GM19099 (cell line): ENCODE results near the gene MR1.

Source experiments
- POLR2A ChIP-seq: IDR thresholded peaks from 3 replicates; pipeline ENCODE4 v1.6.1; 2011; ENCODE audit warnings: low read depth; ENCODE audit not compliant: insufficient read length; ENCODE audit errors: extremely low read depth

Gene MR1

DNA sequence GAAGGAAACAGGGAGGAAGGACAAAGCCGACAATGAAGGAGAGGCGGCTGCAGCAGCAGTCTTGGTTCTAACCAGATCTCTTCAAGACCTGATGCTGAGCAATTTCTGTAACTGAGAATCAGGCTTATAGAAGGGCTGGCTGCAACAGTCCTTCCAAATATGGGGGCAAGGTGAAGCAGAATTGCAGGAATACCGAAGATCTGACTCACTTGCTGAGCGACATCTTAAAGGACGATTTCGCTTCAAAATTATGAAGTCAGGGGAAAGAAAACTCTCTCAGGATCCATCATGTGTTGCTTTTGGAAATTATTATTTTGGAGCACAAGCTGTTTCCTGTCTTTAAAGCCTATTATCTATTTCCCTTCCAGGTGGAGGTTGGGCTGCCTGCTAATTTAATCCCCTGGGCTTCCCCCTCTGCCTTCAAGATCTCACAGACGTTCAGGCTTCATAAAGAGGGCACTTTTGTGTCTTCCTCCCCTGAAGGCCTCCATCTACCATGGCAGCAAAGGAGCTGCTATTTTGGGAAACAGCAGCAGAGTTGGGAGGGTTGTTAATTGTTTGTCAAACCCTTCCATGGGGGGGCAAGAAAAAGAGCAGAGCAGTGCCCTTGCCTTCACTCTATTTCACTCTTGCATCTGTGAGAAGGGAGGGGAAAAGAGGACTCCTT is 43.9 kb downstream of the MR1 start:
- no peak for TF ChIP-seq POLR2A

- TF ChIP-seq POLR2A = no peak
Observed at GRCh38 chr1:181079382-181079781, 45.6 kb downstream of the MR1 start.

DNA sequence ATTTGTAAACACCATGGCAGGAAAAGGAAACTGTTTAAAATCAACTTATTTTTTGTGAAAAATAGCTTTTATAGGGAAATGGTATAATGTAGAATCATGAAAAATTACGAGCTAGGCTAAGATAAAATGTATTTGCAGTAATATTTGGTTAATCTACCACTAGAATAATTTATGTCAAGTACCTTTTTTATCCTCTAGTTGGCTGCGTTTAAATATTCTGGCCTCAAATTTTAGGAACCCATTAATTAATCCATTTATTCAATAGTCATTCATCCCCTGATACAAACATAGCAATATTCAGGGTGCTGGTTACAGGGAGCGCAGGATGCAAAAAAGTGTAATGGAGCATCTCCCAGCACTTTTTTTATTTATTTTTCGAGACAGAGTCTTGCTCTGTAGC is 46.1 kb downstream of the MR1 start:
- no peak for TF ChIP-seq POLR2A

DNA sequence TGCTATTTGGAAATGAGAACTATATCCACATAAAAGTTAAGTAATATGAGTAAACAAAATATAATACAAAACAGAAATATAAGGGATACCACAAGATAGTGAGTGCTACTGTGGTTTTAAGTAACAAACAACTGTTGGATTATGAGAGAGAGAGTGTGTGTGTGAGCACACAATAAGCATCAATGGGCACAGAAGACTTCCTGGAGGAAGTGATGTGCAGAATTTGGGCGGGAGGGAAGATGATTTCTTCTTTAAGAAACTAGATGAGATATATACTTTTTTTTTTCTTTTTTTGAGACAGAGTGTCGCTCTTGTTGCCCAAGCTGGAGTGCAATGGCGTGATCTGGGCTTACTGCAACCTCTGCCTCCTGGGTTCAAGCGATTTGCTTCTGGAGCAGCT is 46.8 kb downstream of the MR1 start:
- TF ChIP-seq POLR2A = no peak

GRCh38 chr1:181081395-181081794 is 47.6 kb downstream of the MR1 start:
- no peak for TF ChIP-seq POLR2A

DNA sequence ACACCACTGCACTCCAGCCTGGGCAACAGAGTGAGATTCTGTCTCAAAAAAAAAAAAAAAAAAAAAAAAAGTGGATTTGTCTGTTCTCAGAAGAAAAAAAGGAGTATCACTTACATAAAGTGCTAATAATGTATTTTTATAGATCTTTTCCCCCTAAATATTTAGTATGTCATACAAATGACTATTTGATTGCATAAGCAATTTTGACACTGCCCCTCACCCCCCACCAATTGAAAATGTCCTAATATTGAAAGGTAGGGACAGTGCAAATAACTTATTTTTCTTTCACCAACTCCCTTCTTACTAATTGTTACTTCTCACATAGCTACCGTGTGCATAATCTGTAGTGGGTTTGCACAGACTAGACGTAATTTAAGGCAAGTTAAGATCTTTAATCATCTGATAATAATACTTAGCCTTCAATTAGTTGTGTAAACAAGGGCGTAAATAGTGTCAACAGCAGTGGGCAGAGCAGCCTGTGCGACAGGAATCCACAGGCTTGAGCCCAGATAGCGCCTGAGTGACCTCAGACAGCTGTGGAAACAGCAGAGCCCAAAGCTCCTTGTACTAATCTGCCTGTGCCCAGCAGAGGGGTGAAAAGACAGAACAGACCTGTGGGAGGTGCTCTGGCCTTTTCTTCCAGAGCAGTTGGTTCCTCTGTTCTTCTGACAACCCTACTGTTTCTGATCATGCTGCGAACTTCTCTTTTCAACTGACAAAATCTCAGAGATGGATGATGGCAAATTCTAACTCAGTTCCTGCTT is 50.2 kb downstream of the MR1 start:
- TF ChIP-seq POLR2A = no peak

DNA sequence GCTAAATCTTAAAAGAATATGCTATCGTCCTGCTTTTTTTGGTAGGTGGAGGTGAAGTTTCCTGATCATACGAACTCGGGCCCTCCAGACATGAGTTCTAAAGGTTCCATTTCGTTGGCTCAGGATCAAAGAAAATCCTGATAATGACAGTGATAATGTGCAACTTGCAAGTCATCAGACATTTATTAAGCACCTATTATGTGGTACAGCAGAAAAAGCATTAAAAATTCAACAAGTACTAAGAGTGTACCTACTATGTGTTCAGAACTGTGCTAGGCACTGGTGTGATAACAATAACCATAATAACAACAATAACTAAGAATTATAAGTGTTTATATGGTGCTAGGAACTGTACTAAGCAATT is 50.8 kb downstream of the MR1 start:
- TF ChIP-seq POLR2A = no peak

GRCh38 chr1:181086091-181086490 is 52.3 kb downstream of the MR1 start:
- TF ChIP-seq POLR2A = no peak

- TF ChIP-seq POLR2A = no peak
Observed at GRCh38 chr1:181086926-181087325, 53.1 kb downstream of the MR1 start.

GRCh38 chr1:181087400-181087901 is 53.7 kb downstream of the MR1 start:
- no peak for TF ChIP-seq POLR2A

DNA sequence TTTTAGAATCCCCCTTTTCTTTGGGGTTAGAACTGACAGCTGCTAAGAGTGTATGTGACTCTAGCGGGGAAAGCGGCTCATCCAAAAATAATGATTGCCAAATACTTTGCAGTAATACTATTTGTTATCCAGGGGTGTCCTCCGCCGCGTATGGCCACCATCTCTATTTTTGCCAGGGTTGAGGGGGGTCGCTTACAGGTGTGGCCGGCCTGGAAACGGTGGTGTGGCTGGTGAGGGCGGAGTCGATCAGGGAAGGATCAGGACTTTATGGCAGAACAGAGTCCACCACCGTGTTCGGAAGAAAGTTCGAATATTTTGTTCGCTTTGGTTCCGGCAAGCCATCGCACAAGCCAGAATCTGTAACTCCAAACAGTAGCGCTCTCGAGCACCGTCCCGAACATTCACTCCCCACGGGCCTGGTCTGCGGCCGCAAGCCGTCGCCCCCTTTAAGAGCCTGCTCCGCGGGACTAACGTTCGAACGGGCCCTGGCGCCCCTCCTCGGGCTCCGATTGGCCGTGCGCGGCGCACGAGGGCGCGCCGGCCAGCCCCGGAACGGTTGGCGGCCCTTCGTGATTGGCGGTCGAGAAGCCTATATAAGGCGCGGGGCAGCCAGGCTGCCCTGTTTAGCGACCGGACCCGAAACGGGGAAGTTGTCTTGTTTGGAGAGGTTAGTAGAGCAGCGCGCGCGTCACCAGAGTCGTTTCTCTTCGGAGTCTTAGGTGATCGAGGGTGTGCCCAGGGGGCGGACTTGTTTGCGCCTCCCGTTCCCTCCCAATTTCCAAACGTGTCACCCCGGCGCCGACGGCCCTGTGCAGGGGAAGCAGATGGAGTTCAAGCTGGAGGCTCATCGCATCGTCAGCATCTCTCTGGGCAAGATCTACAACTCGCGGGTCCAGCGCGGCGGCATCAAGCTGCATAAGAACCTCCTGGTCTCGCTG is 54.6 kb downstream of the MR1 start, which contains the start of gene IER5:
TSS of gene IER5 (plus strand) at position 622 of the 938 bp plus-strand sequence. CDS start at position 825, 203 bp downstream.
- TF ChIP-seq POLR2A = peak; percentile 100

DNA sequence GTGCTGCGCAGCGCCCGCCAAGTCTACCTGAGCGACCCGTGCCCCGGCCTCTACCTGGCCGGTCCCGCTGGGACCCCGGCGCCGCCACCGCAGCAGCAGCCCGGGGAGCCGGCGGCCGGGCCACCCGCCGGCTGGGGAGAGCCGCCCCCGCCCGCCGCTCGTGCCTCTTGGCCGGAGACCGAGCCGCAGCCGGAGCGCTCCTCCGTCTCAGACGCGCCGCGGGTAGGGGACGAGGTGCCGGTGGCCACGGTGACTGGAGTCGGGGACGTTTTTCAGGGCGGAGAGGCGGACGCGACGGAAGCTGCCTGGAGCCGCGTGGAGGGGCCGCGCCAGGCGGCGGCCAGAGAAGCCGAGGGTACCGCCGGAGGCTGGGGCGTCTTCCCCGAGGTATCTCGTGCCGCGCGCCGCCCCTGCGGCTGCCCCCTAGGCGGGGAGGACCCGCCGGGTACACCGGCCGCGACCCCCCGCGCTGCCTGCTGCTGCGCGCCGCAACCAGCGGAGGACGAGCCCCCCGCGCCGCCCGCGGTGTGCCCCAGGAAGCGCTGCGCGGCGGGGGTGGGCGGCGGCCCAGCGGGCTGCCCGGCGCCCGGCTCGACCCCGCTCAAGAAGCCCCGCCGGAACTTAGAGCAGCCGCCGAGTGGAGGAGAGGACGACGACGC is 55.4 kb downstream of the MR1 start:
- no peak for TF ChIP-seq POLR2A

DNA sequence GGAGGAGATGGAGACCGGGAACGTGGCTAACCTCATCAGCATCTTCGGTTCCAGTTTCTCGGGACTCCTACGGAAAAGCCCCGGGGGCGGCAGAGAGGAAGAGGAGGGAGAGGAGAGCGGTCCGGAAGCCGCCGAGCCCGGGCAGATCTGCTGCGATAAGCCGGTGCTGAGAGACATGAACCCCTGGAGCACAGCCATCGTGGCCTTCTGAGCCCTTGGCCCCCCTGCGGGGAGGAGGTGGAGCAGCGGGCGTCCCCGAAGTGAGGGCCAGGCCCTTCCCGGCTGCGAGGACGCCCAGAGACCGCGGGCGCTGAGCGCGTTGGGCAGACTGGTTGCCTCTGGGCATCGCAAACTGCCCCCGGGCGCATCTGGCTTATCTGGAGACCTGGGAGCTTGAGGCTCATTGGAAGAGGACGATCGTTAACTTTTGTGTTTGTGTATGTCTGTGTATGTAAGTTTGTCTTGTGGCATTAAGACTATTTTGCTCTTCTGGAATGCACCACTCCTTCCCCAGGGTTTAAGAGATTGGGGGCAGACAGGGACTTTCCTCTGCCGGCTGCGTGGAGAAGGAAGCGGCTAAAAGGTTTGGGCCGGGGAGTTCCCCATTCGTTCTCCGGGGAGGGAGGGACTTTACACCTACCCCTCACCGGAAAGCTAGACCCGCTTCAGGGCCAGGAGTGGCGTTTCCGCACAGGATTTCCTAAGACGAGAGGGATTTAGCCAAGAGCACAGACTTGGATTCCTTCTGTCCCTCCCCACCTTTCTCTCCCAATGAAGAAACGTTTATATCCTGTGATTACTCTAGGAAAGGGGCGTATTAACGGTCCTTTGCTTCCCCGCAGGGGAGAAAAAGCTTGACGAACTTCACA is 56.1 kb downstream of the MR1 start:
- TF ChIP-seq POLR2A = peak; percentile 75
